SU-DHL-6 (cell line): Measurements from ENCODE around the gene ADARB2.

Experiments
- EZH2phosphoT487 ChIP-seq: fragments of 200-600 bp; sonication (generic), shearing (Covaris generic); conservative IDR thresholded peaks from 2 replicates; pipeline ENCODE4 v1.6.1; 2018; ENCODE audit warnings: mild to moderate bottlenecking, antibody characterized with exemption, low read length, moderate library complexity, mixed read lengths
- TF ChIP-seq, protein P1 (sequence below): fragments of 200-600 bp; sonication (generic); IDR thresholded peaks from one replicate; pipeline ENCODE4 v1.5.1; 2017; ENCODE audit warnings: antibody characterized with exemption, mild to moderate bottlenecking, low read length, moderate library complexity; ENCODE audit not compliant: insufficient read depth, poor library complexity, severe bottlenecking

GRCh38 chr10:1665681-1666080 is 71.6 kb downstream of the ADARB2 start:
- TF ChIP-seq, protein P1, sequence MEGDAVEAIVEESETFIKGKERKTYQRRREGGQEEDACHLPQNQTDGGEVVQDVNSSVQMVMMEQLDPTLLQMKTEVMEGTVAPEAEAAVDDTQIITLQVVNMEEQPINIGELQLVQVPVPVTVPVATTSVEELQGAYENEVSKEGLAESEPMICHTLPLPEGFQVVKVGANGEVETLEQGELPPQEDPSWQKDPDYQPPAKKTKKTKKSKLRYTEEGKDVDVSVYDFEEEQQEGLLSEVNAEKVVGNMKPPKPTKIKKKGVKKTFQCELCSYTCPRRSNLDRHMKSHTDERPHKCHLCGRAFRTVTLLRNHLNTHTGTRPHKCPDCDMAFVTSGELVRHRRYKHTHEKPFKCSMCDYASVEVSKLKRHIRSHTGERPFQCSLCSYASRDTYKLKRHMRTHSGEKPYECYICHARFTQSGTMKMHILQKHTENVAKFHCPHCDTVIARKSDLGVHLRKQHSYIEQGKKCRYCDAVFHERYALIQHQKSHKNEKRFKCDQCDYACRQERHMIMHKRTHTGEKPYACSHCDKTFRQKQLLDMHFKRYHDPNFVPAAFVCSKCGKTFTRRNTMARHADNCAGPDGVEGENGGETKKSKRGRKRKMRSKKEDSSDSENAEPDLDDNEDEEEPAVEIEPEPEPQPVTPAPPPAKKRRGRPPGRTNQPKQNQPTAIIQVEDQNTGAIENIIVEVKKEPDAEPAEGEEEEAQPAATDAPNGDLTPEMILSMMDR = no peak
- TF ChIP-seq EZH2phosphoT487 = no peak
